Parathyroid adenoma (tissue), 2 donors: ENCODE results near the gene RINT1.

ENCODE experiments used
- H2AFZ ChIP-seq: fragments of 300-600 bp; sonication (generic); one replicate; pipeline ENCODE4 v1.7.0; 2017; ENCODE audit warnings: antibody characterized with exemption, mild to moderate bottlenecking
- H3K27ac ChIP-seq: fragments of 300-600 bp; sonication (generic); one replicate; pipeline ENCODE4 v1.7.0; 2017
- H3K27me3 ChIP-seq: fragments of 300-600 bp; sonication (generic); one replicate; pipeline ENCODE4 v1.7.0; 2017; ENCODE audit warnings: low read length; ENCODE audit not compliant: control insufficient read depth, insufficient read depth
- H3K36me3 ChIP-seq: fragments of 300-600 bp; sonication (generic); one replicate; pipeline ENCODE4 v1.7.0; 2017; ENCODE audit warnings: low read length; ENCODE audit not compliant: control insufficient read depth, insufficient read depth
- H3K4me1 ChIP-seq: fragments of 300-600 bp; sonication (generic); one replicate; pipeline ENCODE4 v1.7.0; 2017; ENCODE audit warnings: control low read depth
- H3K4me2 ChIP-seq: fragments of 300-600 bp; sonication (generic); one replicate; pipeline ENCODE4 v1.7.0; 2017; ENCODE audit warnings: low read length
- H3K4me3 ChIP-seq: fragments of 300-600 bp; sonication (generic); one replicate; pipeline ENCODE4 v1.7.0; 2017; ENCODE audit warnings: low read depth, low read length
- H3K79me2 ChIP-seq: fragments of 300-600 bp; sonication (generic); one replicate; pipeline ENCODE4 v1.7.0; 2017; ENCODE audit warnings: control low read depth
- H3K9ac ChIP-seq: fragments of 300-600 bp; sonication (generic); one replicate; pipeline ENCODE4 v1.7.0; 2017; ENCODE audit warnings: mild to moderate bottlenecking
- H3K9me3 ChIP-seq: fragments of 300-600 bp; sonication (generic); one replicate; pipeline ENCODE4 v1.7.0; 2017; ENCODE audit warnings: low read length; ENCODE audit not compliant: control insufficient read depth
- TF ChIP-seq, protein P1 (sequence below): fragments of 300-600 bp; sonication (generic); IDR thresholded peaks from one replicate; pipeline ENCODE4 v1.7.0; 2017; ENCODE audit warnings: antibody characterized with exemption, mild to moderate bottlenecking
- donor health status: primary hyperparathyroidism.

Gene RINT1

DNA sequence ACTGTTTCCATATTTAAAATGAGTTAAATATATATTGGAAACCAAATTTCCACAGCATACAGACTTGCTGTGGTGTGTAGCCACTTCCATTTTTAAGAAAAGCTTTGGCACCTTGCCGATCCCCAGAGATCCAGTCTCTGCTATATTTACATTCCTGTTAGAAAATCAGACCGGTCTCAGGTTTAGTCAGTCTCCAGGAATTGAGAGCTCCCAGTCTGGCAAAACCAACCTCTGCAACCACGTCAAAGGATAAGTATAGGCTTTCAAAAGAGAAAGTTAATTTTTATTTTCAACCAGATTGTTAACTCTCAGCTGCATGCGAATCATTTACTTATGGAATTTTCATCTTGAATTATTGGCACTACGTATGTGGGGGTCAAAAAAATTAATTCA is 38.1 kb upstream of the RINT1 start:
- Histone ChIP-seq H3K4me1 (no peaks in the 10 kb centered on the region), H3K9me3 (no peaks in the 10 kb centered on the region), H3K27me3 (no peaks in the 10 kb centered on the region), H3K27ac (no peak overlapping the region), H3K9ac (no peak overlapping the region), H3K4me2 (no peak overlapping the region), H2AFZ (no peak overlapping the region), H3K4me3 (no peak overlapping the region), H3K36me3 (no peaks in the 10 kb centered on the region), H3K79me2 (no peaks in the 10 kb centered on the region)
- TF ChIP-seq, protein P1, sequence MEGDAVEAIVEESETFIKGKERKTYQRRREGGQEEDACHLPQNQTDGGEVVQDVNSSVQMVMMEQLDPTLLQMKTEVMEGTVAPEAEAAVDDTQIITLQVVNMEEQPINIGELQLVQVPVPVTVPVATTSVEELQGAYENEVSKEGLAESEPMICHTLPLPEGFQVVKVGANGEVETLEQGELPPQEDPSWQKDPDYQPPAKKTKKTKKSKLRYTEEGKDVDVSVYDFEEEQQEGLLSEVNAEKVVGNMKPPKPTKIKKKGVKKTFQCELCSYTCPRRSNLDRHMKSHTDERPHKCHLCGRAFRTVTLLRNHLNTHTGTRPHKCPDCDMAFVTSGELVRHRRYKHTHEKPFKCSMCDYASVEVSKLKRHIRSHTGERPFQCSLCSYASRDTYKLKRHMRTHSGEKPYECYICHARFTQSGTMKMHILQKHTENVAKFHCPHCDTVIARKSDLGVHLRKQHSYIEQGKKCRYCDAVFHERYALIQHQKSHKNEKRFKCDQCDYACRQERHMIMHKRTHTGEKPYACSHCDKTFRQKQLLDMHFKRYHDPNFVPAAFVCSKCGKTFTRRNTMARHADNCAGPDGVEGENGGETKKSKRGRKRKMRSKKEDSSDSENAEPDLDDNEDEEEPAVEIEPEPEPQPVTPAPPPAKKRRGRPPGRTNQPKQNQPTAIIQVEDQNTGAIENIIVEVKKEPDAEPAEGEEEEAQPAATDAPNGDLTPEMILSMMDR, result no peak

DNA sequence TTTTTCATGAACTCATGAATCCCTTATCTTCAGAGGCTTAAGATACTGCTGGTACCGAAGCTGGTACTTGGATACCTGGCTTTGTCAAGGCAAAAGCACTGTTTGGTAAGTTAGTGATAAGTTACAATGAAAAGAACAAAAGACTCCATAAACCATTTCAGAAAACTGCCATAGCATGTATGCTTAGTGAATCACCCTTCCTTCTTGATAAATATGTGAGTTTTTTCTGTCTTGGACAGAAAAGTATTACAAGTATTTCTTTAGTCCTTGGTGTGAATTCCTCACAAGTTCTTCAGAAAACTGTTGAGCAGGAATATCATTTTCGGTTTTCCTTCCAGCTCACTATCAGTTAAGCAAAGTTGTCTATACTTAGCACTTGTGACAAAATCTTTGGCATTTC is 35.5 kb upstream of the RINT1 start:
- H3K36me3 ChIP-seq, result no peaks in the 10 kb centered on the region
- TF ChIP-seq, protein P1, result no peak
- H3K4me1 ChIP-seq, result no peaks in the 10 kb centered on the region
- H3K79me2 ChIP-seq, result no peaks in the 10 kb centered on the region
- H3K4me3 ChIP-seq, result no peak overlapping the region
- H3K27ac ChIP-seq, result no peak overlapping the region
- no peaks in the 10 kb centered on the region for H3K9me3 ChIP-seq
- H3K9ac ChIP-seq, result no peak overlapping the region
- no peak overlapping the region for H3K4me2 ChIP-seq
- H3K27me3 ChIP-seq, result no peaks in the 10 kb centered on the region
- no peak overlapping the region for H2AFZ ChIP-seq

DNA sequence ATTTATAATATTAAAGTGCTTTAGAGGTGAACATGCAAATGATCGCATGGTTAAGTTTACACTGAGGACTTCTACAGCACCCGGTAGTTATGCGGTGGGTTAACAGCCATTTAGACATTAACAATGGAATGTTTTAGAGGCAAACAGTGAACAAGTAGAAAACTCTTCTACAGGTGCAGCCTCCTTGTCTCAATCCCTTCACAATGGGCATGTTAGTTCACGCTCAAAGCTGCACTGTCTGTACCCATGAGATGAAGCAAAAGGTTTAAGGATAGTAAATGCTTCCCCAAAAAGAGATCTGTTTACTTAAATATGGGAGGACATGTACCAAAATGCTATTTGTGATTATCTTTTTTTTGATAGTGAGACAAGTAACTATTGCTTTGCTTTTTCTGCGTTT is 35.0 kb upstream of the RINT1 start:
- TF ChIP-seq, protein P1, result no peak
- no peak overlapping the region for H3K4me3 ChIP-seq

DNA sequence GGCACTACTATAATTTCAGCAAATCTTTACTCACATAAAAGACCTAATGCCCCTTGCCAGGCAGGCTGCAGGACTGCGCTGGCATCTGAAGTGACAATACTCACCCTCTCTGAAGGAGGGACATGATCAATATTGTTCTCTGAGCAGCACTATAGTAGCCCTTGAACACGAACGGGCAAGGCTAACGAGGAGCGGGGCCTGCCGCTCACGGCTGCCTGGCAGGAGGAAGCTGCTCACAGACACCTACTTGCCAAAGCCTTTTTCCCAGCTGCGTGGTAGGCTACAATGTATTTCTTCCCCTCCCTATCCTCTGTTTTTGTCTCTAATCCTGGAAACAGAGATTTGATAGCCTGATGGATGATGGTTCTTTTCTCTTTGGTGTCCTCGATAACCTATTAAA is 29.8 kb upstream of the RINT1 start:
- Histone ChIP-seq H3K36me3 (no peaks in the 10 kb centered on the region), H3K9ac (no peak overlapping the region)
- TF ChIP-seq, protein P1, result no peak

More for the DNA sequence above, 35.0 kb upstream of the RINT1 start:
- Histone ChIP-seq H3K79me2 (no peaks in the 10 kb centered on the region), H3K27ac (no peak overlapping the region), H3K9me3 (no peaks in the 10 kb centered on the region), H3K4me2 (no peak overlapping the region), H3K36me3 (no peaks in the 10 kb centered on the region), H2AFZ (no peak overlapping the region), H3K9ac (no peak overlapping the region), H3K27me3 (no peaks in the 10 kb centered on the region), H3K4me1 (no peaks in the 10 kb centered on the region)

DNA sequence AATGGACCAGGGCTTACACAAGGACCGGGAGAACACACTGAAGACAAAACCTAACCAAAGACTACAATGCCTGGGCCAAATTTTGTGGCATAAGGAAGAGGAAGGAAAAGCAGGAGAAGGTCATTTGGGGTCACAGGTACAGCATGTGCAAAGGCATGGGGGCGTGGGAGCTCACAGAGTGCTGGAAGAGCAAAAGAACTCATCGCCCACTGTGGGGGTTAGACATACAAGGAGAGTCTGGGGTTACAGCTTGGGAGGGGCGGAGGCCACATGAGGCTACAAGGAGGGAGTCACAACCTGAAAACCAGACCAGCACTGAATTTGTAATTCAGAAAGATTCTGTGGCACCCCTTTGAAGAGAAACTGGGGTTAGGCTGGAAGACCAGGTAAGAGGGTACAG is 19.6 kb upstream of the RINT1 start:
- Histone ChIP-seq H3K4me2 (no peak overlapping the region), H3K27me3 (no peaks in the 10 kb centered on the region), H3K27ac (no peak overlapping the region), H3K9me3 (no peaks in the 10 kb centered on the region), H2AFZ (no peak overlapping the region), H3K4me1 (peaks cover 2% of the 10 kb centered on the region), H3K79me2 (peaks cover 43% of the 10 kb centered on the region), H3K36me3 (no peaks in the 10 kb centered on the region), H3K9ac (no peak overlapping the region), H3K4me3 (no peak overlapping the region)
- TF ChIP-seq, protein P1, result no peak

More for the DNA sequence above, 29.8 kb upstream of the RINT1 start:
- Histone ChIP-seq H2AFZ (no peak overlapping the region), H3K4me3 (no peak overlapping the region), H3K27me3 (no peaks in the 10 kb centered on the region), H3K4me2 (no peak overlapping the region), H3K79me2 (no peaks in the 10 kb centered on the region), H3K27ac (no peak overlapping the region), H3K4me1 (no peaks in the 10 kb centered on the region), H3K9me3 (no peaks in the 10 kb centered on the region)
